AG10803 (cell line): Measurements from ENCODE around the gene FARS2.

ENCODE experiments used
- DNase-seq: peaks from one replicate; pipeline ENCODE4 v3.0.0; 2010; ENCODE audit warnings: low read depth
- H3K4me3 ChIP-seq: 2 replicates; pipeline ENCODE4 v1.5.1; 2011; ENCODE audit warnings: mild to moderate bottlenecking, low read length, control low read depth
- TF ChIP-seq, protein P1 (sequence below): conservative IDR thresholded peaks from 2 replicates; pipeline ENCODE4 v1.5.1; 2011; ENCODE audit warnings: mild to moderate bottlenecking, low read length, control low read depth, inconsistent platforms

The FARS2 gene

DNA sequence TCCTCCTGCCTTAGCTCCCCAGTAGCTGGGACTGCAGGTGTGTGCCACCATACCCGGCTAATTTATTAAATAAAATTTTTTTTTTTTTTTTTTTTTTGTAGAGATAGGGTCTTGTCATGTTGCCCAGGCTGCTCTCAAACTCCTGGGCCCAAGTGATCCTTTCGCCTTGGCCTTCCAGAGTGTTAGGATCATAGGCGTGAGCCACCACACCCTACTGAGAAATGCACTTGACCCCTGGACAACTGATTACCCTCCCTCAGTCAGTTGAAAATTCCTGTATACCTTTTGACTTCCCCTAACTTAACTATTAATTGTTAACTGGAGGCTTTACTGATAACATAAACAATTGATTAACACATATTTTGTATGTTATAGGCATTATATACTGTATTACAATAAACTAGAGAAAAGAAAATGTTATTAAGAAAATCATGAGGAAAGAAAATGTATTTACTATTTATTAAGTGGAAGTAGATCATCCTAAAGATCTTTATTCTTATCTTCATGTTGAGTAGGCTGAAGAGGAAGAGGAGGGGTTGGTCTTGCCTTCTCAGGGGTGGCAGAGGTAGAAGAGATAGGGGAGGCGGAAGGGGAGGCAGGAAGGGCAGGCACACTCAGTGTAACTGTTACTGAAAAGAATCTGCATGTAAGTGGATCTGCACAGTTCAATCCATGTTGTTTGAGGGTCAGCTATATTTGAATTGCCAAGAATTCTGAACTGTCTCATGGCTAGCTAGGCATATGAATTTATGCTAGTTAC is 104.3 kb downstream of the FARS2 start:
- DNase-seq = no peak
- TF ChIP-seq, protein P1, sequence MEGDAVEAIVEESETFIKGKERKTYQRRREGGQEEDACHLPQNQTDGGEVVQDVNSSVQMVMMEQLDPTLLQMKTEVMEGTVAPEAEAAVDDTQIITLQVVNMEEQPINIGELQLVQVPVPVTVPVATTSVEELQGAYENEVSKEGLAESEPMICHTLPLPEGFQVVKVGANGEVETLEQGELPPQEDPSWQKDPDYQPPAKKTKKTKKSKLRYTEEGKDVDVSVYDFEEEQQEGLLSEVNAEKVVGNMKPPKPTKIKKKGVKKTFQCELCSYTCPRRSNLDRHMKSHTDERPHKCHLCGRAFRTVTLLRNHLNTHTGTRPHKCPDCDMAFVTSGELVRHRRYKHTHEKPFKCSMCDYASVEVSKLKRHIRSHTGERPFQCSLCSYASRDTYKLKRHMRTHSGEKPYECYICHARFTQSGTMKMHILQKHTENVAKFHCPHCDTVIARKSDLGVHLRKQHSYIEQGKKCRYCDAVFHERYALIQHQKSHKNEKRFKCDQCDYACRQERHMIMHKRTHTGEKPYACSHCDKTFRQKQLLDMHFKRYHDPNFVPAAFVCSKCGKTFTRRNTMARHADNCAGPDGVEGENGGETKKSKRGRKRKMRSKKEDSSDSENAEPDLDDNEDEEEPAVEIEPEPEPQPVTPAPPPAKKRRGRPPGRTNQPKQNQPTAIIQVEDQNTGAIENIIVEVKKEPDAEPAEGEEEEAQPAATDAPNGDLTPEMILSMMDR = no peak
- no peak overlapping the region for H3K4me3 ChIP-seq

DNA sequence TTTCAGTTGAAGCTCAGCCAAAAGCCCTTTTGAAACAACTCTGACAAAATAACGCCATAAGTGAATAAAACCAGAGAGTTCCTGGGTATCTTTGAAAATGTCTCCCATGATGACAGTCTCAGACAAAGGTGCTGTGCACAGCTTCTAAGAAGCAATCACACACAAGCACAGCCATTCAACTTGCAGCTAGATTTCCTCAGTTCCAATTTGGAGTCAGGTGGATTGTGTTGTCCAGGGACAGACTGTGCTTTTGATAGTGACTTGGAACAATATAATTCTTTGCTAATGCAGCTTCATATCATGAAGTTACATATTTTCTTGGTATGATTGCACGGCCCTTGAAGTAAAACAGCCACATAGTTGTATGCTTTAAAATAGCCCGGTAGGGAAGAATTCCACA is 105.6 kb downstream of the FARS2 start:
- H3K4me3 ChIP-seq = no peak overlapping the region
- DNase-seq = no peak
- TF ChIP-seq, protein P1 = no peak

DNA sequence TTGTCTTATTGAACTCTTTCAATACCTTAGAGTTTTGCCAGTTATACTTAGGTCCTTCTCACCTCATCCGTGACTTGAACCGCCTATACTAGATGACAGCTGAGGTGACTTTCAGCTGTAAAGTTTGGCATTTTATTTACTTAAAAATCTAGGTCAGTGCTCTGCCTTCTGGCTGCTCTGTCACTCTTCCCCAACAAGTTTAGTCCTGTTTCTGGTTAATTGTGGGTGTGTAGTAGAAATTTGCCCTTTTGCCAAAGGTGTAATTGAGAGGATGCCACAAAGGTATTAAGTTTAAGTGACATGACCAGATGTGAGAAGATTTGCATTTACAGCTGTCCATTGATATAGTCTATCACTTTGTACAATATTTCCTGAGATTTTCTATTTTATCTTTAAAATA is 106.2 kb downstream of the FARS2 start:
- DNase-seq = no peak
- no peak overlapping the region for H3K4me3 ChIP-seq
- TF ChIP-seq, protein P1 = no peak

DNA sequence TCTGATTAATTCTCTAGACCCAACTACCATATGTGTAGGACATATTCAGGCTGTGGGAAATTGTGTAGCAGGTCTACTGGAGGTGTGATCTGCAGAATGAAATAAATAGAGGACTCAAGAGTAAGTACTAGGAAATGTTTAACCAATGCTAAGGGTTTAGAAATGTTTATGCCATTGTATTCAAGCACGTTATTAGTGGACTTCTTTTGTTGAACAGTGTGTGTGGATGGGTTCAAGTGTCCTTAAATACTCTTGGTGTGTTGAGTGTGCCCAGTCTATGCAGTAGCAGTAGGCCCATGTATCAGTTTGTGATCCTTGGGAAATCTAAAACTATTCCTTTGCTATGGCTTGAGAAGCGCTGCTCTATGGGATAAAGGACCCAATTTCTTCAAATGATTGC is 112.1 kb downstream of the FARS2 start:
- no peak overlapping the region for H3K4me3 ChIP-seq
- no peak for DNase-seq
- TF ChIP-seq, protein P1 = no peak

DNA sequence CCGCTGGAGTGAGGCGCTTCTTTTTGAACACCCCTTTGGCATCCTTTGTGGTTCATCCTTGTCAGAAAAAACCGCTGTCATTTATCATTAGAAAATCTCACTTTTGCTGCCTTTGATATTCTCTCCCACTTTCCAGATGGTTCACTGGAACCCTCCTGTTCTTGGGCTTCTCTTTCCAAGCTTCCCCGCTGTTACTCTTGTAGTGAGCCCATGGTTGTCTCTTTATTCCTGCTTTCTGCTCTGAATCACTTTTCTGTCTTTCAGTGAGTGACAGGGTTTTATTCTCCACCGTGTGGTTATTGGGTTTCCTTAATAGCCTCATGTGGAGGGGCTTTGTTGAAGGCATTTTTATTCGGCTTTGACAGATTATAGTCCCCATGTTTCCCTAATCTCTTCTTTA is 117.0 kb downstream of the FARS2 start:
- DNase-seq = no peak
- TF ChIP-seq, protein P1 = no peak
- no peak overlapping the region for H3K4me3 ChIP-seq

DNA sequence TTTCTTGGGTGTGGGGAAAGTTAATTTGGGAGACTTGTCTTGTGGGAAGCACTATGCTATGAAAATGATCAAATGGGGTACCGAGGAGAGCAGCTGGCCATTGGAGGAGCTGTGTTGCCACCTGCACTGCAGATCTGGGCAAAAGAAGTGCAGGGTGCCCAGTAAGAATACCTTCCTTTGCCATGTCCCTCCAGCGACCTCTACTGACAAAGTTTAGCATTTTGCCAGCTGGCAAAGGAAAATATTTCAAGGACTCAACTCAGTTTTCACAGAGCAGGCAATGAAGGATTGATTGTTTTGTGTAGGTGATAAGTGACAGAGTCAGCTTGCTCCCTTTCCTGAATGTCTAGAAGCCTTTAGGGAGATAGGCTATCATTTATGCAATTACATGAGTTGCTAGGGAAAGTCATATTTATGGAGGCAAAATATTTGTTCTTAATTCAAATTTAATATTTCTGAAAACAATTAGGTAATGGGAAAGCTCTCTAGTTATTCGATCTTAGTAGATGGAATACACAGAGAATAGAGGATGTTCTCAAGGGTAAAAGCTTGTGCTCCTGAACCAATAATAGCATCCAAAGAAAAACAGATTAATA is 118.4 kb downstream of the FARS2 start:
- peak; percentile 25 for DNase-seq
- H3K4me3 ChIP-seq = no peak overlapping the region
- TF ChIP-seq, protein P1 = peak; percentile 53

DNA sequence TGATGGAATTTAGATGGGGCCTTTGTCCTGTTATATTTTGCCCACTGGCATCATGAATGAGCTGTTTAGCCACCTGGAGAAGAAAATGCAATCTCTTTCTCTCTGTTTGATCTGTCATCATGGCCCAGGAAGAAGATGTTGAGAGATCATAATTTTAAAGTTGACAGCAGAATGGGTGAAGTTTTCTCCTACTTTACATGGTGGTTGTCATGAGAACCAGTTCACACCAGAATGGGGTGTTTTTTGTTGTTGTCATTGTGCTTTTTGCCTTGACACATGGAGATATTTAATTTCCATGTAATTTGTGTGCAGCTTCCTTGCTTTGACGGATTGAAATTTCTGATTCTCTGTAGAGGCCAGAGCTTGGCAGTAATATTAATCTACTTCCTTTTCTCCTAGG is 122.5 kb downstream of the FARS2 start:
- no peak for DNase-seq
- TF ChIP-seq, protein P1 = no peak

More for the DNA sequence above, 122.5 kb downstream of the FARS2 start:
- H3K4me3 ChIP-seq = no peak overlapping the region
